ENCODE measurements around the gene MORN5. TPM values are rescaled to one million over a fixed set of nuclear protein-coding genes. Genes with fewer than 3 reads are reported as not detected.

Gene MORN5
- total and polyA plus RNA-seq, 2 donors (not counting 1 experiment from before 2014, with no cell fraction given), result not detected

- H3K4me3 ChIP-seq (ENCODE audit: control extremely low read depth in 1 of 5, extremely low read depth in 1 of 5, insufficient read depth in 1 of 5, low read depth in 2 of 5, low read length in 4 of 5), result peak overlapping the region in 4 of 5 experiments; percentile 19 to 37 (median 36)
Observed at GRCh38 chr9:122218935-122219855, 59.5 kb downstream of the MORN5 start.

More at GRCh38 chr9:122218935-122219855, 59.5 kb downstream of the MORN5 start:
- ChIA-PET CTCF (no interaction called here), POLR2A (no interaction called here)
- peak; percentile 49 for TF ChIP-seq EZH2 (IDR thresholded peaks at IDR 0.05; ENCODE audit: borderline replicate concordance, insufficient read depth, low read depth, low read length, poor library complexity, severe bottlenecking)
- no peak for TF ChIP-seq CTCF (IDR thresholded peaks at IDR 0.05)
- Histone ChIP-seq H3K4me1 (ENCODE audit: control insufficient read depth in 2 of 2, insufficient read depth in 2 of 2, low read length in 2 of 2) (peaks cover 36 to 42% of the 10 kb centered on the region in 2 donors), H3K36me3 (replicated peaks in 1 of 2; ENCODE audit: control extremely low read depth in 1 of 2, control insufficient read depth in 1 of 2, extremely low read depth in 1 of 2, insufficient read depth in 2 of 2, low read length in 1 of 2) (no peaks in the 10 kb centered on the region), H3K79me2 (ENCODE audit: control insufficient read depth, insufficient read depth, low read length) (no peaks in the 10 kb centered on the region), H3K27me3 (replicated peaks in 1 of 4; ENCODE audit: control extremely low read depth in 1 of 4, control insufficient read depth in 3 of 4, insufficient read depth in 4 of 4, low read length in 3 of 4) (peaks cover 0 to 88% (median 59%) of the 10 kb centered on the region in 4 experiments), H2AFZ (ENCODE audit: insufficient read depth, low read depth, low read length, poor library complexity, severe bottlenecking) (peak overlapping the region; percentile 36), H3K9ac (ENCODE audit: low read length) (peak overlapping the region; percentile 56), H4K20me1 (ENCODE audit: control insufficient read depth, insufficient read depth, low read length, poor library complexity, severe bottlenecking) (no peaks in the 10 kb centered on the region), H3K27ac (ENCODE audit: low read length in 2 of 2) (no peak overlapping the region), H3K4me2 (replicated peaks; ENCODE audit: low read depth, low read length, poor library complexity, severe bottlenecking) (peak overlapping the region; percentile 80), H3K9me3 (ENCODE audit: control extremely low read depth in 1 of 3, control insufficient read depth in 2 of 3, insufficient read depth in 1 of 3, low read length in 2 of 3) (peaks cover 0 to 28% (median 0%) of the 10 kb centered on the region in 3 donors)
- Mint-ChIP-seq H3K27me3 (peaks cover 88% of the 10 kb centered on the region), H3K4me1 (peaks cover 34% of the 10 kb centered on the region), H3K27ac (no peak overlapping the region), H3K4me3 (peak overlapping the region; percentile 80), H3K9me3 (ENCODE audit: insufficient read depth) (no peaks in the 10 kb centered on the region)
- ATAC-seq (ENCODE audit: low read depth) (peak; percentile 36), DNase-seq (no peak)
- WGBS (ENCODE audit: insufficient coverage), result 1% methylated on average over 53 of the region's 59 CpGs
- intact Hi-C loops (cut with micrococcal nuclease), result no loop called here
